ENCODE results near the gene PRKCA. TPM values are rescaled to one million over a fixed set of nuclear protein-coding genes. Genes with fewer than 3 reads are reported as not detected.
"Not testable (repeated sequence)": the region's sequence is repeated elsewhere in the genome, so short reads cannot be mapped to it uniquely, and the experiment has no call there.

The PRKCA gene
- total and polyA plus RNA-seq, 9 donors: 9.1 to 67.6 (median 37.2) TPM

DNA sequence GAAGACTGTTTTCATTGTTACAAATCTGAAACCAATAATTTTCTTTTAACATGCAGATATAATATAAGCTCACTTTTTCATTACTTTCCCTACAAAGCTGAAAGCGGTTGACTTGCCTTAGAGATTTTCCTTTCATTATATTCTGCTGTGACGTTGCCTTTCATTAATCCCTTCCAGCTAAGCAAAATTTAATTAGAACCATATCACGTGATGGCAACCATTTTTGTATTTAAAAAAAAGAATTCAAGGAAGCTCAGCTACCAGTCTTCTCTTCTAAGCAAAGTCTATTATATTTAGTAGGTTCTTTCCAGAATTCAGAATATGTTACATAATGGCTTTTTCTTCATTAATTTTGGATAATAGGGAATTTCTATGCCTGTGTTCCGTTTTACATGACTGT is 186.5 kb downstream of the PRKCA start:
- WGBS, 3 donors: 92% methylated on average over 4 of the region's 4 CpGs
- intact Hi-C loops (cut with DNase I): no loop called here
- no peak for DNase-seq
- no peaks in the 10 kb centered on the region for H3K36me3 ChIP-seq
- no peaks in the 10 kb centered on the region for H3K27me3 ChIP-seq
- no peak overlapping the region for H3K27ac ChIP-seq
- H3K4me1 ChIP-seq (ENCODE audit: insufficient read depth): peaks cover 2% of the 10 kb centered on the region
- H3K9me3 ChIP-seq: no peaks in the 10 kb centered on the region
- no peak for TF ChIP-seq POLR2A (IDR thresholded peaks at IDR 0.05)
- no peak for TF ChIP-seq EP300 (IDR thresholded peaks at IDR 0.05)
- TF ChIP-seq, protein P1, sequence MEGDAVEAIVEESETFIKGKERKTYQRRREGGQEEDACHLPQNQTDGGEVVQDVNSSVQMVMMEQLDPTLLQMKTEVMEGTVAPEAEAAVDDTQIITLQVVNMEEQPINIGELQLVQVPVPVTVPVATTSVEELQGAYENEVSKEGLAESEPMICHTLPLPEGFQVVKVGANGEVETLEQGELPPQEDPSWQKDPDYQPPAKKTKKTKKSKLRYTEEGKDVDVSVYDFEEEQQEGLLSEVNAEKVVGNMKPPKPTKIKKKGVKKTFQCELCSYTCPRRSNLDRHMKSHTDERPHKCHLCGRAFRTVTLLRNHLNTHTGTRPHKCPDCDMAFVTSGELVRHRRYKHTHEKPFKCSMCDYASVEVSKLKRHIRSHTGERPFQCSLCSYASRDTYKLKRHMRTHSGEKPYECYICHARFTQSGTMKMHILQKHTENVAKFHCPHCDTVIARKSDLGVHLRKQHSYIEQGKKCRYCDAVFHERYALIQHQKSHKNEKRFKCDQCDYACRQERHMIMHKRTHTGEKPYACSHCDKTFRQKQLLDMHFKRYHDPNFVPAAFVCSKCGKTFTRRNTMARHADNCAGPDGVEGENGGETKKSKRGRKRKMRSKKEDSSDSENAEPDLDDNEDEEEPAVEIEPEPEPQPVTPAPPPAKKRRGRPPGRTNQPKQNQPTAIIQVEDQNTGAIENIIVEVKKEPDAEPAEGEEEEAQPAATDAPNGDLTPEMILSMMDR (IDR thresholded peaks at IDR 0.05): no peak
- H3K4me3 ChIP-seq: no peak overlapping the region

DNA sequence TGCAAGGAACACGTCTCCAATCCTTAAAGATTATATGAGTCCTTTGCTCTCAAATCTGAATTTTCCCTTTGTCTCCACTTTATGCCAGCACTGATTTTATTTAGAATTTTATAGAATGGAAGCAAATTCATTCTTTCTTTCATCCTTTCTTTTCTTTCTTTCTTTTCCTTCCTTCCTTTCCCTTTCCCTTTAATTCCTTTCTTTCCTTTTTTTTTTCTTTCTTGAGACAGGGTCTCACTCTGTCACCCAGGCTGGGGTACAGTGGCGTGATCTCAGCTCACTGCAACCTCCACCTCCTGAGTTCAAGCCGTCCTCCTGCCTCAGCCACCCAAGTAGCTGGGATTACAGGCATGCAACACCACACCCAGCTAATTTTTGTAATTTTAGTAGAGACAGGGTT is 187.2 kb downstream of the PRKCA start:
- H3K27ac ChIP-seq; H3K9me3 ChIP-seq; H3K27me3 ChIP-seq; H3K4me1 ChIP-seq (ENCODE audit: insufficient read depth); H3K36me3 ChIP-seq; DNase-seq; intact Hi-C loops (cut with DNase I); H3K4me3 ChIP-seq: not testable (repeated sequence)
- 94 to 97% (median 95%) methylated on average over 3 of the region's 3 CpGs for WGBS, 3 donors

DNA sequence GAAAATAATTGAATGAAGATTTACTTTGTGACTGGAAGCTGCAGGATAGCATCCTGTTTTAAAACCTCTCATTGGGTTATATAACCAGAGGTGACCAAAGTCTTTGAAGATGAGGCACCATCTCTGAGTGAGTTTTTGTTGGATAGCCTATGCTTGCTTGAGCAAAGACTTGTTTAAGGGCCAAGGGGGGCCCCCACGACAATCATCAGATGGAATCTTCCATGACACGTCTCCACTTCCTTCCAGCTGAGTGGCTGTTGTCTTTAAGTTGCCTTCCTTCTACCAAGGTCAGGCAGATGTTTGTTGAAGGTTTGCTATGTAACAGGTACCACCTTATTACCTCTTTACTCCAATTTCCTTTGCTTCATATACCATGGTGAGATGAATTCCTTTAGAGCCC is 188.8 kb downstream of the PRKCA start:
- peaks cover 2% of the 10 kb centered on the region for H3K4me1 ChIP-seq (ENCODE audit: insufficient read depth)
- WGBS, 3 donors: 80 to 89% (median 82%) methylated on average over 2 of the region's 2 CpGs
- intact Hi-C loops (cut with DNase I): no loop called here
- H3K4me3 ChIP-seq: no peak overlapping the region
- TF ChIP-seq, protein P1 (IDR thresholded peaks at IDR 0.05): no peak
- no peak for TF ChIP-seq POLR2A (IDR thresholded peaks at IDR 0.05)
- no peak for TF ChIP-seq EP300 (IDR thresholded peaks at IDR 0.05)
- no peak for DNase-seq
- H3K27me3 ChIP-seq: no peaks in the 10 kb centered on the region
- H3K9me3 ChIP-seq: no peaks in the 10 kb centered on the region
- H3K36me3 ChIP-seq: no peaks in the 10 kb centered on the region
- H3K27ac ChIP-seq: no peak overlapping the region

DNA sequence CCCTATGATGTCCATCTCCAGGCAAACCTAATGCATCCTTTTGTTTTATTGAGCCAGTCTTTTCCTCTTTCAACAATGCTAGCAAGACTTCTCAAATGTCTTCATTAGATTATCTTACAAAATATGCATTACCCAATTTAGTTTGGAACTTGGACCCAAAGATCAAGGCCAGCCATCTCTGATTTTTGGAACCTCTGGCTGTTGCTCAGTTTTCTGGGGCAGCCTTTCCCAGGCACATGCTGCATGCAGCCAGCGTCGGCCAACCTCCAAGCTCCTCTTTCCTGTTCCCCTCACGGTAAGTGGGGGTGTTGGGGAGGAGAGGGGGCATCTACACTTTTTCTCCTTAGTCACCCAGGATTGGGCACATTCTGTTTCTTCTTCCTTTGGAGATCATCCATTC is 189.3 kb downstream of the PRKCA start:
- WGBS, 3 donors: 85 to 98% (median 94%) methylated on average over 3 of the region's 3 CpGs
- H3K27ac ChIP-seq: no peak overlapping the region
- no peak overlapping the region for H3K4me3 ChIP-seq
- peaks cover 2% of the 10 kb centered on the region for H3K4me1 ChIP-seq (ENCODE audit: insufficient read depth)
- intact Hi-C loops (cut with DNase I): no loop called here
- H3K36me3 ChIP-seq: no peaks in the 10 kb centered on the region
- no peaks in the 10 kb centered on the region for H3K27me3 ChIP-seq
- no peak for DNase-seq
- TF ChIP-seq POLR2A (IDR thresholded peaks at IDR 0.05) (no peak), EP300 (IDR thresholded peaks at IDR 0.05) (no peak)
- TF ChIP-seq, protein P1 (IDR thresholded peaks at IDR 0.05): no peak
- no peaks in the 10 kb centered on the region for H3K9me3 ChIP-seq

DNA sequence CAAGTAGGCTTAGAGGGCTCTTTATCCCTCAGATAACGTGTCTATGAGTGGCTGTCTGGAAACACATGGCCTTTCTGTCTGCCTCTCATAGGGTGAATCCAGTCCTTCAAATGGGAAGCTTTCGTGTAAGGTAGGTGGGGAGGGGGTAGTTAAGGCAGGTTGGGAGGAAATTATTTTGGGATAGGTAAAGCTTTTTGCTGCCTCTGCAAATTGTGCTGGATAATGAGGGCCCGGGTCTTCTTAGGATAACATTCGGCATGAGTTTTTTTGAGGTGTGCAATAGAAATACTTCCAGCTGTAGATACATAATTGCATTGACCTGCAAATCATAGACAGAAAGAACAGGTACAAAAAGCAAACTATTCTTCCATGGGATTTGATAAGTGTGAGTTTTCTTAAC is 189.7 kb downstream of the PRKCA start:
- H3K36me3 ChIP-seq: no peaks in the 10 kb centered on the region
- H3K9me3 ChIP-seq: no peaks in the 10 kb centered on the region
- intact Hi-C loops (cut with DNase I): no loop called here
- no peaks in the 10 kb centered on the region for H3K27me3 ChIP-seq
- no peak overlapping the region for H3K27ac ChIP-seq
- TF ChIP-seq EP300 (IDR thresholded peaks at IDR 0.05) (no peak), POLR2A (IDR thresholded peaks at IDR 0.05) (no peak)
- TF ChIP-seq, protein P1 (IDR thresholded peaks at IDR 0.05): no peak
- no peak overlapping the region for H3K4me3 ChIP-seq
- WGBS, 3 donors: 95 to 97% (median 96%) methylated on average over 4 of the region's 4 CpGs
- no peak for DNase-seq
- H3K4me1 ChIP-seq (ENCODE audit: insufficient read depth): peaks cover 2% of the 10 kb centered on the region

All from ovary (tissue), 9 donors.